H1 (cell line): ENCODE results near the gene HOXB3.

Experiments used
- ATF3 ChIP-seq: IDR thresholded peaks from 2 replicates; pipeline ENCODE4 v1.6.1; 2011; ENCODE audit warnings: low read depth, mild to moderate bottlenecking, low read length; ENCODE audit not compliant: insufficient read depth
- EZH2 ChIP-seq: fragments of 200-600 bp; sonication (generic); IDR thresholded peaks from 2 replicates; pipeline ENCODE4 v1.7.1; 2012; ENCODE audit warnings: low read depth, mild to moderate bottlenecking, moderate library complexity, low read length, inconsistent platforms; ENCODE audit not compliant: severe bottlenecking
- GABPA ChIP-seq: IDR thresholded peaks from 2 replicates; pipeline ENCODE4 v1.6.1; 2011; ENCODE audit warnings: mild to moderate bottlenecking, low read length, moderate library complexity, borderline replicate concordance; ENCODE audit not compliant: insufficient read depth
- HDAC6 ChIP-seq: IDR thresholded peaks from one replicate; pipeline ENCODE4 v1.7.1; 2012; ENCODE audit warnings: low read depth, mild to moderate bottlenecking, inconsistent platforms, low read length, moderate library complexity
- POLR2A ChIP-seq, 2 experiments: IDR thresholded peaks; 1 replicate in 1 of 2; 2 replicates in 1 of 2; pipeline ENCODE4 v1.6.1; 2011; ENCODE audit warnings: low read depth in 2 of 2, low read length in 2 of 2, mild to moderate bottlenecking in 2 of 2; ENCODE audit errors: control extremely low read depth in 1 of 2
- RAD21 ChIP-seq, 2 experiments: IDR thresholded peaks in 1 of 2; conservative IDR thresholded peaks in 1 of 2; 2 replicates each; pipeline ENCODE4 v1.6.1; 2011; ENCODE audit warnings: low read depth in 2 of 2, low read length in 2 of 2, improper control_type of control experiment in 1 of 2, inconsistent platforms in 1 of 2, mild to moderate bottlenecking in 1 of 2, moderate library complexity in 1 of 2
- SUZ12 ChIP-seq: fragments of 200-600 bp; sonication (generic); IDR thresholded peaks from 2 replicates; pipeline ENCODE4 v1.6.1; 2012; ENCODE audit warnings: mild to moderate bottlenecking, inconsistent platforms, low read length, moderate library complexity, mixed read lengths
- TF ChIP-seq, protein P1 (sequence below), 3 experiments: IDR thresholded peaks; 1 replicate in 2 of 3; 2 replicates in 1 of 3; pipeline versions ENCODE4 v1.5.1 to v1.6.1; 2011; ENCODE audit warnings: low read length in 3 of 3, mild to moderate bottlenecking in 3 of 3, inconsistent platforms in 2 of 3, low read depth in 1 of 3, moderate library complexity in 1 of 3; ENCODE audit not compliant: insufficient read depth in 1 of 3; ENCODE audit errors: control extremely low read depth in 1 of 3
- TF ChIP-seq, protein P2 (sequence below): IDR thresholded peaks from 2 replicates; pipeline ENCODE4 v1.6.1; 2012; ENCODE audit warnings: inconsistent platforms
- TF ChIP-seq, protein P3 (sequence below): IDR thresholded peaks from 2 replicates; pipeline ENCODE4 v1.6.1; 2012; ENCODE audit warnings: inconsistent platforms

GRCh38 chr17:48631693-48632578, 41.9 kb upstream of the HOXB3 start:
- no peak for TF ChIP-seq GABPA
- TF ChIP-seq, protein P1, sequence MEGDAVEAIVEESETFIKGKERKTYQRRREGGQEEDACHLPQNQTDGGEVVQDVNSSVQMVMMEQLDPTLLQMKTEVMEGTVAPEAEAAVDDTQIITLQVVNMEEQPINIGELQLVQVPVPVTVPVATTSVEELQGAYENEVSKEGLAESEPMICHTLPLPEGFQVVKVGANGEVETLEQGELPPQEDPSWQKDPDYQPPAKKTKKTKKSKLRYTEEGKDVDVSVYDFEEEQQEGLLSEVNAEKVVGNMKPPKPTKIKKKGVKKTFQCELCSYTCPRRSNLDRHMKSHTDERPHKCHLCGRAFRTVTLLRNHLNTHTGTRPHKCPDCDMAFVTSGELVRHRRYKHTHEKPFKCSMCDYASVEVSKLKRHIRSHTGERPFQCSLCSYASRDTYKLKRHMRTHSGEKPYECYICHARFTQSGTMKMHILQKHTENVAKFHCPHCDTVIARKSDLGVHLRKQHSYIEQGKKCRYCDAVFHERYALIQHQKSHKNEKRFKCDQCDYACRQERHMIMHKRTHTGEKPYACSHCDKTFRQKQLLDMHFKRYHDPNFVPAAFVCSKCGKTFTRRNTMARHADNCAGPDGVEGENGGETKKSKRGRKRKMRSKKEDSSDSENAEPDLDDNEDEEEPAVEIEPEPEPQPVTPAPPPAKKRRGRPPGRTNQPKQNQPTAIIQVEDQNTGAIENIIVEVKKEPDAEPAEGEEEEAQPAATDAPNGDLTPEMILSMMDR (IDR thresholded peaks at IDR 0.05; ENCODE audit: control extremely low read depth in 1 of 3, insufficient read depth in 1 of 3, low read depth in 1 of 3, low read length in 3 of 3) = no peak; a peak in 1 of 4 replicates
- no peak for TF ChIP-seq POLR2A (IDR thresholded peaks at IDR 0.05; ENCODE audit: control extremely low read depth in 1 of 2, low read depth in 2 of 2, low read length in 2 of 2)
- no peak for TF ChIP-seq RAD21 (IDR thresholded peaks at IDR 0.05 in 1 of 2, conservative IDR thresholded peaks at IDR 0.05 in 1 of 2; ENCODE audit: low read depth in 2 of 2, low read length in 2 of 2)
- no peak for TF ChIP-seq HDAC6
- TF ChIP-seq SUZ12 = peak; percentile 67
- no peak for TF ChIP-seq ATF3
- TF ChIP-seq, protein P2, sequence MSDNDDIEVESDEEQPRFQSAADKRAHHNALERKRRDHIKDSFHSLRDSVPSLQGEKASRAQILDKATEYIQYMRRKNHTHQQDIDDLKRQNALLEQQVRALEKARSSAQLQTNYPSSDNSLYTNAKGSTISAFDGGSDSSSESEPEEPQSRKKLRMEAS = no peak
- TF ChIP-seq, protein P3, sequence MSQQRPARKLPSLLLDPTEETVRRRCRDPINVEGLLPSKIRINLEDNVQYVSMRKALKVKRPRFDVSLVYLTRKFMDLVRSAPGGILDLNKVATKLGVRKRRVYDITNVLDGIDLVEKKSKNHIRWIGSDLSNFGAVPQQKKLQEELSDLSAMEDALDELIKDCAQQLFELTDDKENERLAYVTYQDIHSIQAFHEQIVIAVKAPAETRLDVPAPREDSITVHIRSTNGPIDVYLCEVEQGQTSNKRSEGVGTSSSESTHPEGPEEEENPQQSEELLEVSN = no peak
- TF ChIP-seq EZH2 = peak; percentile 49
